Measurements from ENCODE around the gene NBPF6.
"Not testable (repeated sequence)": the region's sequence is repeated elsewhere in the genome, so short reads cannot be mapped to it uniquely, and the experiment has no call there.

Gene NBPF6

DNA sequence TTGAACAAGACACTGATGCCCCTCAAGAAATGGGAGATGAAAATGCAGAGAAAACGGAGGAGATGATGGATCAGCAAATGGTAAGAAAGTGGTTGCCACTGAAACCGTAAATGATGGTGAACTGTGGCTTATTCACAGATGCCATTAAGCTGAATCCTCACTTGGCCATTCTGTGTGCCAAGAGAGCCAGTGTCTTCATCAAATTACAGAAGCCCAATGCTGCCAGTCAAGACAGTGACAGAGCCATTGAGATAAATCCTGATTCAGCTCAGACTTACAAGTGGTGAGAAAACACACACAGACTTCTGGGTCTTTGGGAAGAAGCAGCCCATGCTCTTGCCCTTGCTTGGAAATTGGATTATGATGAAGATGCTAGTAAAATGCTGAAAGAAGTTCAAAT is 52.5 kb downstream of the NBPF6 start:
- DNase-seq: no peak

DNA sequence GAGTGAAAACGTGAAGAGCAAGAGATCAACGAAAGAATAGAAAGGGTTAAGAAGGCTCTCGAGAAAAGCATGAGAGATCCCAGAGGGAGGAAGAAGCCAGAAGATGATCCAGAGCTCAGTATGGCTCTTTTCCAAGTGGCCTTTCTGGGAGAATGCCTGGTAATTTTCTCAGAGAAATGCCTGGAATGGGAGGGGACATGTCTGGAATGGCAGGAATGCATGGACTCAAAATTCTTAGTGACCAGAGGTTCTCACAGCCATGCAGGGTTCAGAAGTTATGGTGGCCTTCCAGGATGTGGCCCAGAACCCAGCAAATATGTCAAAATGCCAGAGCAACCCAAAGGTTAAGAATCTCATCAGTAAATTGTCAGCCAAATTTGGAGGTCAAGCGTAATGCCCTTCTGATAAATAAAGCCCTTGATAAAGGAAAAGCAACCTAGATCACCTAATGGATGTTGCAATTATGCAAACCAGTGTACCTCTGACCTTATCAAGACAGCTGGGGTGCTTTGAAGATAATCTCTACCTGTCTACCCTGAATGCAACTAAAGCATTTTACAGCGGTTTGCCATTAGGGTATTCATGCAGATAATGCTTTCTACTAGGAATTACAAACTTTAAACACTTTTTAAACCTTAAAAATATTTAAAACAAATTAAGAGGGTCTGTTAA is 53.1 kb downstream of the NBPF6 start:
- no peak for DNase-seq

DNA sequence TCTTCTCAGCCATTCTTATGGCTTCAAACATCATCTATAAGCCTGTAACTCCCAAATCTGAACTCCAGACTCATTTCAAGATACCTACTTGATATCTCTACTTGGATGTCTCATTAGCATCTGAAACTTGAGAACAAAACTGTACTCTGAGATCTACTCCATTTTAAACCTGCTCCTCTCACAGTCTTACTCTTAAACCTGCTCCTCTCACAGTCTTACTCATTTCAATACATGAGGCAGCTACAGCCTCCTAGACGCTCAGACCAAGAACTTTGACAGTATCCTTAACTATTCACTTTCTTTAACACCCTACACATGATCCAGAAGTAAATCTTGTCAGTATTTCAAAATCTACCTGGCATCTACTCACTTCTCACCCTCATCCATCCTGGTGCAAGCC is 54.3 kb downstream of the NBPF6 start:
- DNase-seq: no peak

DNA sequence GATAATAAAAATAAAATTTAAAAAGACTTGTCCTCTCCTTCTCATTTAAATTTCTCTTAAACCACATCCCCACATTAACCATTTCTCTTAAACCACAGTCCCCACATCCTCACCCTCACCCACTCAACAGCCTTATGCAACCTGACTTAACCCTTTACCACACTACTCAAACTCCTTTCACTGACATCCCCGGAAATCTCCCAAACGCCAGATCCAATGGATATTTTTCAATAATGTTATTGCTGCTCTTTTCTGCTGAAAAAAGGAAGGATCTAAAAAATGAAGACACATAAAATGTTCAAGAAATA is 55.6 kb downstream of the NBPF6 start:
- no peak for DNase-seq

DNA sequence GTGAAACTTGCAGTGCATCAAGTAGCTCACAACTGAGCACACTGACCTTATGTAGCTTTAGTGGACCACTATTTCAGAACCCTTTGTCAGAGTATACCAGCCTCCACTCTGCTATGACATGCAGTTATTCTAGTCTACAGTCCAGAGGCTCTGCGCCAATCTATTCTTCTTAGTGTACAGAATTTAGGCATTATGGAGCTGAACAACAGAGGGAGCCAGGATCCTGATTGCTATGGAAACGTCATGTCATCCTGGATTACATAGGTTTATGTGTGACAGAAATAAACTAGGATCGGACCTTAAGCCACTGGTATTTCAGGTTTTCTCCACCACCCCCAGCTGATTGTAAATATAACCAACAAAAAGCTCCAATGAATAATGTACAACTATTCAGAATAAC is 61.6 kb downstream of the NBPF6 start:
- no peak for DNase-seq

DNA sequence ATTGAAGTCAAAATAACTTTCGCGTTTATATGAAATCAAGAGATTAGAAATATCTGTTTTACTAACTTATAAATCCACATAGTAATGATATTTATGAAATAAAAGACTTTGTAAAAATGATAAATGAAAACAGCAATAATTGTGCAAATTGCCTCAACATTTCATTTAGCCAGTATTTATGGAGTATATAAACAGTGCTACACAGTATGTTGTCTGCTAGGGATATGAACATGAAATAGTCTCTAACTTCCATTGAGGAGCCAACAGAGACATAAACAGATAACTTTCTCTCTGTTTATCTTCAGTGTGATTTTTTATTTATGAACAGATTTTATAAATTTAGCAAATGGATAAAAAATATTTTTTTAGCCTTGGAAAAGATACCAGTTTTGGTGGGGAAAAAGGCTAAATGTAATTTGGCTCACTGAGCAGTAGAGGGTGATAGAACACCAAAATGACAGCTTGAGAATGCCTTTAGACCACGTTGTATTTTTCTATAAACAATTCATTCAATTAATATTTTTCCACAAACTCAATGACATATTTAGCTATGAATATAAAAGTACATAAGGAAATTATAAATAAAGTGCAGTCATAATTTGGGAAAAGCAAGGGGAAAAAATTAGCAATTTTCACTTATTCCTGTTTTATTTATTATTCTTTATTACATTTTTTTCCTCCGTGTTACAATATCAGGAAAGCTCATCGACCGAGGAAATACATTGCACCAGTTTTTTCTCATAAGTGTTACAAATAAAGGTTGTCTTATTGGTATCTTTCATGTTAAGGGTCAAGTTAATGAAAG is 62.3 kb downstream of the NBPF6 start:
- DNase-seq: no peak

DNA sequence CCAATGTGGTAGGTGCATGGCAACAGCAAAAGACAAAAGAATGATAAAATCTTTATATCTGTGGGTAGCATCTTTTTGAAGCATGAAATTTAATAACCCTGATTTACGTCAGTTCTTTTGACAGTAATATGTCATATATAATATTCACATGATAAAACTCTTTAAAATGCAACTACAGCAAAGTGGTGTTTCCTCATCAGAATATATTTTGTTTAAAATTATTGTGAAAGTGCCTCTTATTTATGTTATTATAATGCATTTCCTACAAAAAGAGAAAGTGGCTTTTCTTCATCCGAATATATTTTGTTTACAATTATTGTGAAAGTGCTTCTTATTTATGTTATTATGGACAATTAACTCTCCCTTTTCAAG is 62.9 kb downstream of the NBPF6 start:
- DNase-seq: no peak

DNA sequence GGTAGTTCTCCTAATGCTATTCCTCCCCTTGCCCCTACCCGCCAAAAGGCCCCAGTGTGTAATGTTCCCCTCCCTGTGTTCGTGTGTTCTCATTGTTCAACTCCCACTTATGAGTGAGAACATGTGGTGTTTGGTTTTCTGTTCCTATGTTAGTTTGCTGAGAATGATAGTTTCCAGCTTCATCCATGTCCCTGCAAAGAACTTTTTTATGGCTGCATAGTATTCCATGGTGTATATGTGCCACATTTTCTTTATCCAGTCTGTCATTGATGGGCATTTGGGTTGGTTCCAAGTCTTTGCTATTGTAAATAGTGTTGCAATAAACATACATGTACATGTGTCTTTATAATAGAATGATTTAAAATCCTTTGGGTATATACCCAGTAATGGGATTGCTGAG is 63.8 kb downstream of the NBPF6 start:
- not testable (repeated sequence) for DNase-seq

DNA sequence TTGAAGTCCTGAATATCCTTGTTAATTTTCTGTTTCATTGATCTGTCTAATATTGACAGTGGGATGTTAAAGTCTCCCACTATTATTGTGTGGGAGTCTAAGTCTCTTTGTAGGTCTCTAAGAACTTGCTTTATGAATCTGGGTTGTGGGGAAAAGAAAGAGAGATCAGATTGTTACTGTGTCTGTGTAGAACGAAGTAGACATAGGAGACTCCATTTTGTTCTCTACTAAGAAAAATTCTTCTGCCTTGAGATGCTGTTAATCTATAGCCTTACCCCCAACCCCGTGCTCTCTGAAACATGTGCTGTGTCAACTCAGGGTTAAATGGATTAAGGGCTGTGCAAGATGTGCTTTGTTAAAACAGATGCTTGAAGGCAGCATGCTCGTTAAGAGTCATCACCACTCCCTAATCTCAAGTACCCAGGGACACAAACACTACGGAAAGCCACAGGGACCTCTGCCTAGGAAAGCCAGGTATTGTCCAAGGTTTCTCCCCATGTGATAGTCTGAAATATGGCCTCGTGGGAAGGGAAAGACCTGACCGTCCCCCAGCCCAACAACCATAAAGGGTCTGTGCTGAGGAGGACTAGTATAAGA is 67.3 kb downstream of the NBPF6 start:
- not testable (repeated sequence) for DNase-seq
